ENCODE data around the gene ZNF398. TPM values are rescaled to one million over a fixed set of nuclear protein-coding genes. Genes with fewer than 3 reads are reported as not detected.

ZNF398 gene
- total and polyA plus RNA-seq, 4 donors: 3.0 to 14.6 (median 8.4) TPM

- TF ChIP-seq CTCF (IDR thresholded peaks at IDR 0.05; ENCODE audit: control extremely low read depth, extremely low read depth): no peak
- no peaks in the 10 kb centered on the region for H3K27me3 ChIP-seq (ENCODE audit: control insufficient read depth in 3 of 3, insufficient read depth in 3 of 3, low read length in 2 of 3)
- no peak for DNase-seq
- H3K27ac ChIP-seq (ENCODE audit: low read depth in 1 of 2, low read length in 1 of 2): no peak overlapping the region
- H3K4me3 ChIP-seq: no peak overlapping the region
- H3K9me3 ChIP-seq (ENCODE audit: control insufficient read depth in 4 of 4, insufficient read depth in 3 of 4, low read length in 3 of 4): no peaks in the 10 kb centered on the region
- no peak overlapping the region for H3K9ac ChIP-seq (ENCODE audit: insufficient read depth in 1 of 2, low read length in 2 of 2)
- WGBS, 2 donors: 74 to 82% methylated on average over 2 of the region's 2 CpGs
- ATAC-seq (ENCODE audit: insufficient read depth, low FRiP score): no peak
- H3K4me1 ChIP-seq (ENCODE audit: control insufficient read depth in 5 of 5, insufficient read depth in 5 of 5, low read length in 5 of 5): no peaks in the 10 kb centered on the region
- H3K36me3 ChIP-seq (ENCODE audit: control insufficient read depth in 4 of 4, insufficient read depth in 4 of 4, low read length in 4 of 4): no peaks in the 10 kb centered on the region
Measured at GRCh38 chr7:149232362-149232761, 85.1 kb downstream of the ZNF398 start.

Small RNAs within 50 kb of the gene (small RNA-seq; reads per million reads assigned to genes)
- gene AC004890.1 (ENCODE audit: low replicate concordance) (not detected), gene RN7SL521P (ENCODE audit: low replicate concordance) (0.87 reads per million, percentile 78 among the genes with 10 or more reads in this experiment)

Other genes starting within 250 kb of the ZNF398 start
- 100 to 1,000 TPM in 1 of 2 donors, 10 to 100 TPM in 1; 90.6 to 213 TPM for gene PDIA4, start 118.9 kb upstream of the ZNF398 start, total RNA-seq
- 100 to 1,000 TPM in 1 of 2 donors, 10 to 100 TPM in 1; 48.6 to 204 TPM for gene PDIA4, start 118.9 kb upstream of the ZNF398 start, polyA plus RNA-seq
- gene ZNF786, start 56.7 kb upstream of the ZNF398 start, total RNA-seq: 1 to 10 TPM; 5.5 to 5.9 TPM
- 1 to 10 TPM; 2.0 to 3.4 TPM for gene ZNF786, start 56.7 kb upstream of the ZNF398 start, polyA plus RNA-seq
- gene ZNF425, start 21.1 kb upstream of the ZNF398 start, total RNA-seq: 1 to 10 TPM; 1.7 to 2.8 TPM
- gene ZNF425, start 21.1 kb upstream of the ZNF398 start, polyA plus RNA-seq: under 1 TPM; 0.55 to 0.70 TPM
- 10 to 100 TPM; 24.5 to 35.8 TPM for gene ZNF282, start 48.1 kb downstream of the ZNF398 start, total RNA-seq
- gene ZNF282, start 48.1 kb downstream of the ZNF398 start, polyA plus RNA-seq: 10 to 100 TPM in 1 of 2 donors, 1 to 10 TPM in 1; 8.7 to 11.2 TPM
- 10 to 100 TPM; 10.0 to 10.2 TPM for gene ZNF212, start 92.2 kb downstream of the ZNF398 start, total RNA-seq
- gene ZNF212, start 92.2 kb downstream of the ZNF398 start, polyA plus RNA-seq: 1 to 10 TPM; 5.7 to 7.0 TPM
- 10 to 100 TPM in 1 of 2 donors, 1 to 10 TPM in 1; 7.5 to 16.3 TPM for gene ZNF783, start 114.7 kb downstream of the ZNF398 start, total RNA-seq
- 1 to 10 TPM; 6.2 to 7.8 TPM for gene ZNF783, start 114.7 kb downstream of the ZNF398 start, polyA plus RNA-seq

All from lung (tissue), 13 donors.